H9 (cell line): Measurements from ENCODE around the gene GPC6. TPM values are rescaled to one million over a fixed set of nuclear protein-coding genes. Genes with fewer than 3 reads are reported as not detected.

Experiments used
- DNase-seq: peaks from one replicate; pipeline ENCODE4 v3.0.0-alpha.2; 2017
- H2AFZ ChIP-seq: one replicate; pipeline ENCODE4 v1.6.1; 2013; ENCODE audit warnings: mild to moderate bottlenecking, low read length, control low read depth, moderate library complexity
- H2AK5ac ChIP-seq: 2 replicates; pipeline ENCODE4 v1.6.1; 2013; ENCODE audit warnings: low read length, control low read depth, mixed read lengths; ENCODE audit not compliant: insufficient read length
- H2BK120ac ChIP-seq: one replicate; pipeline ENCODE4 v1.6.1; 2013; ENCODE audit warnings: low read depth, mild to moderate bottlenecking, low read length, control low read depth, inconsistent platforms; ENCODE audit not compliant: poor library complexity, severe bottlenecking
- H2BK12ac ChIP-seq: 2 replicates; pipeline ENCODE4 v1.6.1; 2013; ENCODE audit warnings: low read length, control low read depth, mixed read lengths, low read depth; ENCODE audit not compliant: insufficient read length
- H2BK15ac ChIP-seq: 2 replicates; pipeline ENCODE4 v1.6.1; 2013; ENCODE audit warnings: low read depth, low read length, control low read depth
- H2BK20ac ChIP-seq: one replicate; pipeline ENCODE4 v1.6.1; 2013; ENCODE audit warnings: low read depth, mild to moderate bottlenecking, low read length, control low read depth, inconsistent platforms; ENCODE audit not compliant: poor library complexity, severe bottlenecking
- H2BK5ac ChIP-seq: 2 replicates; pipeline ENCODE4 v1.6.1; 2013; ENCODE audit warnings: low read length, control low read depth, mixed read lengths; ENCODE audit not compliant: insufficient read length
- H3K14ac ChIP-seq: 2 replicates; pipeline ENCODE4 v1.6.1; 2013; ENCODE audit warnings: low read length, control low read depth; ENCODE audit not compliant: insufficient read depth
- H3K18ac ChIP-seq: 2 replicates; pipeline ENCODE4 v1.6.1; 2013; ENCODE audit warnings: low read depth, mild to moderate bottlenecking, mixed read lengths, low read length, control low read depth; ENCODE audit not compliant: insufficient read length
- H3K23ac ChIP-seq: 2 replicates; pipeline ENCODE4 v1.6.1; 2013; ENCODE audit warnings: low read length, control low read depth, mixed read lengths, low read depth; ENCODE audit not compliant: insufficient read length
- H3K23me2 ChIP-seq: 2 replicates; pipeline ENCODE4 v1.6.1; 2013; ENCODE audit warnings: low read depth, mild to moderate bottlenecking, mixed read lengths, low read length, control low read depth; ENCODE audit not compliant: insufficient read length, poor library complexity, severe bottlenecking
- H3K27ac ChIP-seq: 2 replicates; pipeline ENCODE4 v1.5.1; 2013; ENCODE audit warnings: low read length, control low read depth, mixed read lengths, low read depth; ENCODE audit not compliant: insufficient read length
- H3K27me3 ChIP-seq: 2 replicates; pipeline ENCODE4 v1.6.1; 2013; ENCODE audit warnings: low read length, control low read depth, inconsistent platforms; ENCODE audit not compliant: insufficient read depth
- H3K4ac ChIP-seq: 2 replicates; pipeline ENCODE4 v1.6.1; 2013; ENCODE audit warnings: low read depth, mild to moderate bottlenecking, control low read depth, inconsistent platforms, low read length, moderate library complexity
- H3K4me1 ChIP-seq: 2 replicates; pipeline ENCODE4 v1.6.1; 2013; ENCODE audit warnings: low read length, control low read depth, inconsistent platforms; ENCODE audit not compliant: insufficient read depth
- H3K4me2 ChIP-seq: 2 replicates; pipeline ENCODE4 v1.6.1; 2013; ENCODE audit warnings: low read length, control low read depth, mixed read lengths; ENCODE audit not compliant: insufficient read length, insufficient read depth
- H3K56ac ChIP-seq: 2 replicates; pipeline ENCODE4 v1.6.1; 2013; ENCODE audit warnings: low read depth, mild to moderate bottlenecking, mixed read lengths, low read length, control low read depth; ENCODE audit not compliant: insufficient read length
- H3K79me1 ChIP-seq: 2 replicates; pipeline ENCODE4 v1.6.1; 2013; ENCODE audit warnings: low read depth, mild to moderate bottlenecking, moderate library complexity, low read length, control low read depth, inconsistent platforms; ENCODE audit not compliant: insufficient read depth, poor library complexity, severe bottlenecking
- H3K79me2 ChIP-seq: 2 replicates; pipeline ENCODE4 v1.6.1; 2013; ENCODE audit warnings: low read length, control low read depth, inconsistent platforms; ENCODE audit not compliant: insufficient read depth
- H3K9ac ChIP-seq: 2 replicates; pipeline ENCODE4 v1.6.1; 2013; ENCODE audit warnings: low read length, control low read depth, mixed read lengths; ENCODE audit not compliant: insufficient read length; ENCODE audit errors: extremely low read depth
- H3K9me3 ChIP-seq: one replicate; pipeline ENCODE4 v1.6.1; 2013; ENCODE audit warnings: low read depth, low read length, inconsistent platforms; ENCODE audit not compliant: control insufficient read depth
- H3T11ph ChIP-seq: one replicate; pipeline ENCODE4 v1.6.1; 2013; ENCODE audit warnings: mild to moderate bottlenecking, low read length, control low read depth, inconsistent platforms
- H4K20me1 ChIP-seq: one replicate; pipeline ENCODE4 v1.6.1; 2013; ENCODE audit not compliant: control insufficient read depth, insufficient read length, insufficient read depth
- H4K5ac ChIP-seq: 2 replicates; pipeline ENCODE4 v1.6.1; 2013; ENCODE audit warnings: low read depth, mild to moderate bottlenecking, mixed read lengths, low read length, control low read depth; ENCODE audit not compliant: insufficient read length
- H4K8ac ChIP-seq: replicated peaks from 2 replicates; pipeline ENCODE4 v1.6.1; 2013; ENCODE audit warnings: low read length, control low read depth, mixed read lengths, low read depth; ENCODE audit not compliant: insufficient read length
- H4K91ac ChIP-seq: 2 replicates; pipeline ENCODE4 v1.6.1; 2013; ENCODE audit warnings: low read depth, mild to moderate bottlenecking, moderate library complexity, mixed read lengths, low read length, control low read depth; ENCODE audit not compliant: insufficient read length
- H3K27ac Mint-ChIP-seq, 3 experiments: 2 replicates in 2 of 3; 3 replicates in 1 of 3; pipeline ENCODE4 v1.8.0; 2020 to 2021; ENCODE audit warnings: mixed read lengths in 3 of 3, mild to moderate bottlenecking in 1 of 3, moderate library complexity in 1 of 3
- H3K27me3 Mint-ChIP-seq: 2 replicates; pipeline ENCODE4 v1.8.0; 2021; ENCODE audit warnings: low read depth, mild to moderate bottlenecking, moderate library complexity, mixed read lengths
- H3K36me3 Mint-ChIP-seq, 3 experiments: 2 replicates in 2 of 3; 3 replicates in 1 of 3; pipeline ENCODE4 v1.8.0; 2020 to 2021; ENCODE audit warnings: low read depth in 3 of 3, mixed read lengths in 3 of 3; ENCODE audit not compliant: insufficient read depth in 1 of 3
- H3K4me1 Mint-ChIP-seq, 2 experiments: 2 replicates each; pipeline ENCODE4 v1.8.0; 2020; ENCODE audit warnings: mixed read lengths in 2 of 2
- H3K4me3 Mint-ChIP-seq, 2 experiments: 2 replicates in 1 of 2; 3 replicates in 1 of 2; pipeline ENCODE4 v1.8.0; 2020 to 2021; ENCODE audit warnings: mild to moderate bottlenecking in 2 of 2, mixed read lengths in 2 of 2, moderate library complexity in 1 of 2
- H3K9me3 Mint-ChIP-seq, 2 experiments: 2 replicates in 1 of 2; 3 replicates in 1 of 2; pipeline ENCODE4 v1.8.0; 2020; ENCODE audit warnings: mild to moderate bottlenecking in 2 of 2, mixed read lengths in 2 of 2, moderate library complexity in 1 of 2
- CTCF ChIP-seq: fragments of 200-600 bp; sonication (generic); conservative IDR thresholded peaks from 3 replicates; pipeline ENCODE4 v1.8.0; 2021; ENCODE audit warnings: antibody characterized with exemption, mild to moderate bottlenecking
- total RNA-seq: library from RNA; stranded (reverse); gene quantifications from 2 replicates; pipeline ENCODE4 v1.2.1, GENCODE V29; 2021

GPC6 gene
- total RNA-seq, 1 experiment from 2014 or later: 15.6 TPM

GRCh38 chr13:94020833-94021232, 794.2 kb downstream of the GPC6 start:
- H2BK15ac ChIP-seq: no peak overlapping the region
- H3K56ac ChIP-seq: no peak overlapping the region
- no peak overlapping the region for H2BK12ac ChIP-seq
- no peak overlapping the region for H3T11ph ChIP-seq
- no peak overlapping the region for H3K4me2 ChIP-seq
- H2BK120ac ChIP-seq: no peak overlapping the region
- no peak overlapping the region for H2BK20ac ChIP-seq
- Mint-ChIP-seq H3K27ac (no peak overlapping the region), H3K36me3 (no peaks in the 10 kb centered on the region), H3K27me3 (no peaks in the 10 kb centered on the region), H3K9me3 (no peaks in the 10 kb centered on the region), H3K4me1 (no peaks in the 10 kb centered on the region), H3K4me3 (no peak overlapping the region)
- H3K23ac ChIP-seq: no peak overlapping the region
- no peaks in the 10 kb centered on the region for H3K23me2 ChIP-seq
- H3K27ac ChIP-seq: no peak overlapping the region
- no peak overlapping the region for H4K91ac ChIP-seq
- H2AFZ ChIP-seq: no peak overlapping the region
- no peak overlapping the region for H3K9ac ChIP-seq
- H4K8ac ChIP-seq: no peak overlapping the region
- H3K4ac ChIP-seq: no peak overlapping the region
- no peak overlapping the region for H3K18ac ChIP-seq
- H2BK5ac ChIP-seq: no peak overlapping the region
- TF ChIP-seq CTCF: no peak
- no peaks in the 10 kb centered on the region for H3K4me1 ChIP-seq
- H3K9me3 ChIP-seq: no peaks in the 10 kb centered on the region
- H2AK5ac ChIP-seq: no peak overlapping the region
- H3K79me2 ChIP-seq: no peaks in the 10 kb centered on the region
- H3K14ac ChIP-seq: no peak overlapping the region
- H3K79me1 ChIP-seq: no peaks in the 10 kb centered on the region
- no peak overlapping the region for H4K5ac ChIP-seq
- no peaks in the 10 kb centered on the region for H4K20me1 ChIP-seq
- DNase-seq: no peak
- no peaks in the 10 kb centered on the region for H3K27me3 ChIP-seq
